Measurements from ENCODE around the gene NPHP4. TPM values are rescaled to one million over a fixed set of nuclear protein-coding genes. Genes with fewer than 3 reads are reported as not detected.

Gene NPHP4
- total RNA-seq, 1 donor from 2014 or later, result 8.8 TPM

- DNase-seq (ENCODE audit: low read depth), result no peak
- no peak for TF ChIP-seq CTCF (conservative IDR thresholded peaks at IDR 0.05; ENCODE audit: low read depth, low read length)
- H3K4me3 ChIP-seq (ENCODE audit: low read depth, low read length), result no peak overlapping the region
These were observed 22.1 kb upstream of the NPHP4 start for GRCh38 chr1:6014130-6014999.

- DNase-seq (ENCODE audit: low read depth), result no peak
- H3K4me3 ChIP-seq (ENCODE audit: low read depth, low read length), result no peak overlapping the region
- TF ChIP-seq CTCF (conservative IDR thresholded peaks at IDR 0.05; ENCODE audit: low read depth, low read length), result no peak
These were observed 21.3 kb upstream of the NPHP4 start for GRCh38 chr1:6013491-6013890.

GRCh38 chr1:6012529-6013318 is 20.5 kb upstream of the NPHP4 start:
- TF ChIP-seq CTCF (conservative IDR thresholded peaks at IDR 0.05; ENCODE audit: low read depth, low read length), result no peak
- DNase-seq (ENCODE audit: low read depth), result no peak

GRCh38 chr1:6011946-6012258 is 19.7 kb upstream of the NPHP4 start:
- no peak for DNase-seq (ENCODE audit: low read depth)
- TF ChIP-seq CTCF (conservative IDR thresholded peaks at IDR 0.05; ENCODE audit: low read depth, low read length), result no peak
- H3K4me3 ChIP-seq (ENCODE audit: low read depth, low read length), result no peak overlapping the region

More at GRCh38 chr1:6012529-6013318, 20.5 kb upstream of the NPHP4 start:
- H3K4me3 ChIP-seq (ENCODE audit: low read depth, low read length), result no peak overlapping the region

- DNase-seq (ENCODE audit: low read depth), result no peak
- TF ChIP-seq CTCF (conservative IDR thresholded peaks at IDR 0.05; ENCODE audit: low read depth, low read length), result no peak
- H3K4me3 ChIP-seq (ENCODE audit: low read depth, low read length), result no peak overlapping the region
These were observed 19.1 kb upstream of the NPHP4 start for GRCh38 chr1:6011161-6011945.

GRCh38 chr1:6010554-6010953 is 18.3 kb upstream of the NPHP4 start:
- no peak for TF ChIP-seq CTCF (conservative IDR thresholded peaks at IDR 0.05; ENCODE audit: low read depth, low read length)
- H3K4me3 ChIP-seq (ENCODE audit: low read depth, low read length), result no peak overlapping the region
- DNase-seq (ENCODE audit: low read depth), result no peak

All from epithelial cell of proximal tubule (primary cell).